ENCODE data around the gene USP16.

USP16 gene

GRCh38 chr21:29053011-29053553 is 28.6 kb downstream of the USP16 start:
- TF ChIP-seq CTCF (IDR thresholded peaks at IDR 0.05): no peak
- no peaks in the 10 kb centered on the region for H3K9me3 ChIP-seq (ENCODE audit: control insufficient read depth, low read length)
- H3K27ac ChIP-seq: no peak overlapping the region
- no peak overlapping the region for H3K4me3 ChIP-seq (ENCODE audit: low read depth, low read length)
- no peak overlapping the region for H3K4me2 ChIP-seq (ENCODE audit: low read length)
- no peak overlapping the region for H3K9ac ChIP-seq
- H3K79me2 ChIP-seq: no peaks in the 10 kb centered on the region
- H3K4me1 ChIP-seq: no peaks in the 10 kb centered on the region
- no peak overlapping the region for H2AFZ ChIP-seq
- H3K36me3 ChIP-seq (ENCODE audit: control insufficient read depth, insufficient read depth, low read length): no peaks in the 10 kb centered on the region
- no peaks in the 10 kb centered on the region for H3K27me3 ChIP-seq (ENCODE audit: control insufficient read depth, insufficient read depth, low read length)

GRCh38 chr21:29053656-29054055 is 29.2 kb downstream of the USP16 start:
- H3K9ac ChIP-seq: no peak overlapping the region
- no peak overlapping the region for H2AFZ ChIP-seq
- H3K9me3 ChIP-seq (ENCODE audit: control insufficient read depth, low read length): no peaks in the 10 kb centered on the region
- no peak overlapping the region for H3K4me2 ChIP-seq (ENCODE audit: low read length)
- no peaks in the 10 kb centered on the region for H3K4me1 ChIP-seq
- H3K36me3 ChIP-seq (ENCODE audit: control insufficient read depth, insufficient read depth, low read length): no peaks in the 10 kb centered on the region
- TF ChIP-seq CTCF (IDR thresholded peaks at IDR 0.05): no peak
- no peaks in the 10 kb centered on the region for H3K27me3 ChIP-seq (ENCODE audit: control insufficient read depth, insufficient read depth, low read length)
- H3K27ac ChIP-seq: no peak overlapping the region
- no peak overlapping the region for H3K4me3 ChIP-seq (ENCODE audit: low read depth, low read length)
- H3K79me2 ChIP-seq: no peaks in the 10 kb centered on the region

GRCh38 chr21:29055080-29055479 is 30.6 kb downstream of the USP16 start:
- Histone ChIP-seq H2AFZ (no peak overlapping the region), H3K27ac (no peak overlapping the region), H3K9ac (no peak overlapping the region), H3K27me3 (ENCODE audit: control insufficient read depth, insufficient read depth, low read length) (no peaks in the 10 kb centered on the region), H3K36me3 (ENCODE audit: control insufficient read depth, insufficient read depth, low read length) (no peaks in the 10 kb centered on the region), H3K4me3 (ENCODE audit: low read depth, low read length) (no peak overlapping the region), H3K4me1 (no peaks in the 10 kb centered on the region), H3K79me2 (no peaks in the 10 kb centered on the region), H3K9me3 (ENCODE audit: control insufficient read depth, low read length) (no peaks in the 10 kb centered on the region), H3K4me2 (ENCODE audit: low read length) (no peak overlapping the region)
- no peak for TF ChIP-seq CTCF (IDR thresholded peaks at IDR 0.05)

GRCh38 chr21:29056005-29056404 is 31.5 kb downstream of the USP16 start:
- Histone ChIP-seq H3K9ac (no peak overlapping the region), H3K79me2 (no peaks in the 10 kb centered on the region), H3K27ac (no peak overlapping the region), H2AFZ (no peak overlapping the region), H3K27me3 (ENCODE audit: control insufficient read depth, insufficient read depth, low read length) (no peaks in the 10 kb centered on the region), H3K4me2 (ENCODE audit: low read length) (no peak overlapping the region), H3K4me3 (ENCODE audit: low read depth, low read length) (no peak overlapping the region), H3K4me1 (no peaks in the 10 kb centered on the region), H3K36me3 (ENCODE audit: control insufficient read depth, insufficient read depth, low read length) (no peaks in the 10 kb centered on the region), H3K9me3 (ENCODE audit: control insufficient read depth, low read length) (no peaks in the 10 kb centered on the region)
- no peak for TF ChIP-seq CTCF (IDR thresholded peaks at IDR 0.05)

GRCh38 chr21:29056538-29057050 is 32.1 kb downstream of the USP16 start:
- Histone ChIP-seq H3K4me3 (ENCODE audit: low read depth, low read length) (no peak overlapping the region), H3K4me2 (ENCODE audit: low read length) (no peak overlapping the region), H3K36me3 (ENCODE audit: control insufficient read depth, insufficient read depth, low read length) (no peaks in the 10 kb centered on the region), H2AFZ (no peak overlapping the region), H3K27me3 (ENCODE audit: control insufficient read depth, insufficient read depth, low read length) (no peaks in the 10 kb centered on the region), H3K79me2 (no peaks in the 10 kb centered on the region), H3K27ac (no peak overlapping the region), H3K9ac (no peak overlapping the region), H3K9me3 (ENCODE audit: control insufficient read depth, low read length) (no peaks in the 10 kb centered on the region), H3K4me1 (no peaks in the 10 kb centered on the region)
- TF ChIP-seq CTCF (IDR thresholded peaks at IDR 0.05): no peak
